GM12878 (cell line): ENCODE measurements around the gene NCKAP5L. TPM values are rescaled to one million over a fixed set of nuclear protein-coding genes. Genes with fewer than 3 reads are reported as not detected.

ENCODE experiments used
- BACH1 ChIP-seq: fragments of 450-650 bp; IDR thresholded peaks from 2 replicates; pipeline ENCODE4 v1.6.1; 2017; ENCODE audit warnings: mild to moderate bottlenecking, borderline replicate concordance
- BRCA1 ChIP-seq: IDR thresholded peaks from 2 replicates; pipeline ENCODE4 v1.6.1; 2011; ENCODE audit warnings: low read depth, low read length, improper control_type of control experiment
- CREM ChIP-seq: IDR thresholded peaks from 2 replicates; pipeline ENCODE4 v1.6.1; 2014; ENCODE audit warnings: antibody characterized with exemption, low read depth
- DPF2 ChIP-seq: fragments of 450-650 bp; IDR thresholded peaks from 2 replicates; pipeline ENCODE4 v1.6.1; 2017; ENCODE audit warnings: mild to moderate bottlenecking
- EGR1 ChIP-seq, 2 experiments: IDR thresholded peaks; 1 replicate in 1 of 2; 2 replicates in 1 of 2; pipeline ENCODE4 v1.6.1; 2011 to 2012; ENCODE audit warnings: low read depth in 2 of 2, low read length in 2 of 2, borderline replicate concordance in 1 of 2, mild to moderate bottlenecking in 1 of 2, moderate library complexity in 1 of 2
- GATAD2B ChIP-seq: fragments of 450-650 bp; conservative IDR thresholded peaks from 2 replicates; pipeline ENCODE4 v1.6.1; 2017; ENCODE audit warnings: low read depth, mild to moderate bottlenecking, moderate library complexity
- HCFC1 ChIP-seq: fragments of 150-350 bp; IDR thresholded peaks from 2 replicates; pipeline ENCODE4 v1.6.1; 2014; ENCODE audit warnings: low read length
- IKZF2 ChIP-seq, 2 experiments: fragments of 450-650 bp; IDR thresholded peaks; 2 replicates each; pipeline ENCODE4 v1.6.1; 2017; ENCODE audit warnings: mild to moderate bottlenecking in 2 of 2, moderate library complexity in 2 of 2
- MEF2A ChIP-seq: IDR thresholded peaks from 2 replicates; pipeline ENCODE4 v1.6.1; 2011; ENCODE audit warnings: low read depth, mild to moderate bottlenecking, low read length, moderate library complexity; ENCODE audit not compliant: insufficient read depth
- MYC ChIP-seq: IDR thresholded peaks from 2 replicates; pipeline ENCODE4 v1.6.1; 2011; ENCODE audit warnings: mild to moderate bottlenecking, low read length, moderate library complexity, inconsistent platforms; ENCODE audit not compliant: insufficient read depth, insufficient replicate concordance, insufficient read length, severe bottlenecking
- NBN ChIP-seq: fragments of 450-650 bp; IDR thresholded peaks from 2 replicates; pipeline ENCODE4 v1.6.1; 2016
- PML ChIP-seq: IDR thresholded peaks from 2 replicates; pipeline ENCODE4 v1.6.1; 2012; ENCODE audit warnings: low read length, inconsistent platforms
- POLR2A ChIP-seq: IDR thresholded peaks from 2 replicates; pipeline ENCODE4 v1.6.1; 2011; ENCODE audit warnings: low read depth, mild to moderate bottlenecking, low read length
- POLR2AphosphoS5 ChIP-seq: IDR thresholded peaks from 2 replicates; pipeline ENCODE4 v1.6.1; 2011; ENCODE audit warnings: mild to moderate bottlenecking, low read length, inconsistent platforms
- RB1 ChIP-seq: fragments of 450-650 bp; formaldehyde crosslinking; IDR thresholded peaks from 2 replicates; pipeline ENCODE4 v1.6.1; 2017; ENCODE audit warnings: mild to moderate bottlenecking, borderline replicate concordance
- RBBP5 ChIP-seq: fragments of 200-600 bp; sonication (generic); conservative IDR thresholded peaks from 2 replicates; pipeline ENCODE4 v1.6.1; 2016
- RELB ChIP-seq: fragments of 450-650 bp; IDR thresholded peaks from 2 replicates; pipeline ENCODE4 v1.6.1; 2017; ENCODE audit warnings: low read depth, mild to moderate bottlenecking, moderate library complexity
- SPI1 ChIP-seq: IDR thresholded peaks from 2 replicates; pipeline ENCODE4 v1.6.1; 2011; ENCODE audit warnings: low read depth, mild to moderate bottlenecking, low read length, moderate library complexity, borderline replicate concordance; ENCODE audit not compliant: insufficient read depth
- TAF1 ChIP-seq: IDR thresholded peaks from 2 replicates; pipeline ENCODE4 v1.6.1; 2011; ENCODE audit warnings: mild to moderate bottlenecking, low read depth, low read length, borderline replicate concordance
- TCF12 ChIP-seq: IDR thresholded peaks from 2 replicates; pipeline ENCODE4 v1.6.1; 2011; ENCODE audit warnings: low read depth, mild to moderate bottlenecking, low read length
- ZNF384 ChIP-seq: IDR thresholded peaks from 2 replicates; pipeline ENCODE4 v1.6.1; 2012; ENCODE audit warnings: low read depth, mild to moderate bottlenecking, low read length, improper control_type of control experiment, borderline replicate concordance
- polyA plus RNA-seq, 11 experiments: library from polyadenylated mRNA; depleted of rRNA in 4 of 11; unstranded in 6 of 11; stranded (reverse) in 5 of 11; fragments of >200 nt; fragmentation: Nextera tagmentation in 4 of 11; fragmentation: Illumina TruSeq in 1 of 11; extraction: Ambion mirVana in 4 of 11; extraction: Trizol in 1 of 11; gene quantifications; 1 replicate in 1 of 11; 2 replicates in 10 of 11; pipeline versions ENCODE4 v1.2.1 to v1.2.3, GENCODE V29; 2011 to 2016; ENCODE audit warnings: inconsistent platforms in 2 of 11, missing spikeins in 2 of 11, low read depth in 1 of 11
- total RNA-seq, 4 experiments: library from RNA; depleted of rRNA in 3 of 4; stranded (reverse); fragments of >200 nt in 3 of 4; fragmentation: Illumina TruSeq in 1 of 4; extraction: Trizol in 1 of 4; gene quantifications; 2 replicates each; pipeline versions ENCODE4 v1.2.1 to v1.2.3, GENCODE V29; 2013 to 2021
- TF ChIP-seq, protein P1 (sequence below): IDR thresholded peaks from 2 replicates; pipeline ENCODE4 v1.6.1; 2011; ENCODE audit warnings: low read depth, low read length, improper control_type of control experiment, borderline replicate concordance
- TF ChIP-seq, protein P2 (sequence below): IDR thresholded peaks from 2 replicates; pipeline ENCODE4 v1.6.1; 2012; ENCODE audit warnings: low read depth, low read length, improper control_type of control experiment
- TF ChIP-seq, protein P3 (sequence below): fragments of 150-350 bp; IDR thresholded peaks from 2 replicates; pipeline ENCODE4 v1.6.1; 2014; ENCODE audit warnings: mild to moderate bottlenecking, low read depth, low read length

NCKAP5L gene
- total and polyA plus RNA-seq, 10 of the 15 experiments (the other 5 are each of a cell fraction or from before 2014, with no cell fraction given) = 0.03 to 15.8 (median 4.4) TPM

- TF ChIP-seq, protein P1, sequence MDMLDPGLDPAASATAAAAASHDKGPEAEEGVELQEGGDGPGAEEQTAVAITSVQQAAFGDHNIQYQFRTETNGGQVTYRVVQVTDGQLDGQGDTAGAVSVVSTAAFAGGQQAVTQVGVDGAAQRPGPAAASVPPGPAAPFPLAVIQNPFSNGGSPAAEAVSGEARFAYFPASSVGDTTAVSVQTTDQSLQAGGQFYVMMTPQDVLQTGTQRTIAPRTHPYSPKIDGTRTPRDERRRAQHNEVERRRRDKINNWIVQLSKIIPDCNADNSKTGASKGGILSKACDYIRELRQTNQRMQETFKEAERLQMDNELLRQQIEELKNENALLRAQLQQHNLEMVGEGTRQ = no peak
- TF ChIP-seq MEF2A (no peak), RB1 (no peak), MYC (no peak), PML (peak; percentile 93), BRCA1 (no peak), TAF1 (peak; percentile 88), EGR1 (IDR thresholded peaks at IDR 0.05; ENCODE audit: borderline replicate concordance in 1 of 2, low read depth in 2 of 2, low read length in 2 of 2) (peak; percentile 72 to 100), RELB (peak; percentile 42), POLR2AphosphoS5 (peak; percentile 91), ZNF384 (no peak), NBN (0 out of 2 replicates have a peak, but pooled peaks have one; percentile 53), TCF12 (peak; percentile 36; the same call in 1 of the 2 replicates), HCFC1 (peak; percentile 53; the same call in 1 of the 2 replicates), GATAD2B (peak; percentile 64), CREM (peak; percentile 35; the same call in 1 of the 2 replicates), POLR2A (peak; percentile 94), IKZF2 (IDR thresholded peaks at IDR 0.05) (peak; percentile 55 to 71), SPI1 (peak; percentile 49; the same call in 1 of the 2 replicates), DPF2 (peak; percentile 40; the same call in 1 of the 2 replicates), RBBP5 (no peak), BACH1 (0 out of 2 replicates have a peak, but pooled peaks have one; percentile 41)
- TF ChIP-seq, protein P2, sequence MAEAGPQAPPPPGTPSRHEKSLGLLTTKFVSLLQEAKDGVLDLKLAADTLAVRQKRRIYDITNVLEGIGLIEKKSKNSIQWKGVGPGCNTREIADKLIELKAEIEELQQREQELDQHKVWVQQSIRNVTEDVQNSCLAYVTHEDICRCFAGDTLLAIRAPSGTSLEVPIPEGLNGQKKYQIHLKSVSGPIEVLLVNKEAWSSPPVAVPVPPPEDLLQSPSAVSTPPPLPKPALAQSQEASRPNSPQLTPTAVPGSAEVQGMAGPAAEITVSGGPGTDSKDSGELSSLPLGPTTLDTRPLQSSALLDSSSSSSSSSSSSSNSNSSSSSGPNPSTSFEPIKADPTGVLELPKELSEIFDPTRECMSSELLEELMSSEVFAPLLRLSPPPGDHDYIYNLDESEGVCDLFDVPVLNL = 0 out of 2 replicates have a peak, but pooled peaks have one; percentile 49
- TF ChIP-seq, protein P3, sequence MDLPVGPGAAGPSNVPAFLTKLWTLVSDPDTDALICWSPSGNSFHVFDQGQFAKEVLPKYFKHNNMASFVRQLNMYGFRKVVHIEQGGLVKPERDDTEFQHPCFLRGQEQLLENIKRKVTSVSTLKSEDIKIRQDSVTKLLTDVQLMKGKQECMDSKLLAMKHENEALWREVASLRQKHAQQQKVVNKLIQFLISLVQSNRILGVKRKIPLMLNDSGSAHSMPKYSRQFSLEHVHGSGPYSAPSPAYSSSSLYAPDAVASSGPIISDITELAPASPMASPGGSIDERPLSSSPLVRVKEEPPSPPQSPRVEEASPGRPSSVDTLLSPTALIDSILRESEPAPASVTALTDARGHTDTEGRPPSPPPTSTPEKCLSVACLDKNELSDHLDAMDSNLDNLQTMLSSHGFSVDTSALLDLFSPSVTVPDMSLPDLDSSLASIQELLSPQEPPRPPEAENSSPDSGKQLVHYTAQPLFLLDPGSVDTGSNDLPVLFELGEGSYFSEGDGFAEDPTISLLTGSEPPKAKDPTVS = peak; percentile 18; the same call in 1 of the 2 replicates
Observed at GRCh38 chr12:49842519-49843352, 14.5 kb upstream of the NCKAP5L start, which contains the start of gene BCDIN3D (continued).
